Neural cell (in vitro differentiated cells): Measurements from ENCODE around the gene IL17RD. TPM values are rescaled to one million over a fixed set of nuclear protein-coding genes. Genes with fewer than 3 reads are reported as not detected.

Source experiments
- H2AFZ ChIP-seq: fragments of 200-600, 300-800 bp; sonication (generic), shearing (Covaris generic); 2 replicates; pipeline ENCODE4 v1.6.0; 2014; ENCODE audit warnings: low read depth, mild to moderate bottlenecking, antibody characterized with exemption, low read length, moderate library complexity
- H3F3A ChIP-seq: fragments of 200-600 bp; shearing (Covaris generic); 2 replicates; pipeline ENCODE4 v1.6.1; 2016; ENCODE audit warnings: mild to moderate bottlenecking, moderate library complexity, mixed read lengths, antibody characterized with exemption, low read length; ENCODE audit not compliant: insufficient read depth, poor library complexity, severe bottlenecking
- H3K27ac ChIP-seq: fragments of 200-600, 300-800 bp; sonication (generic), shearing (Covaris generic); 2 replicates; pipeline ENCODE4 v1.5.1; 2014; ENCODE audit warnings: mild to moderate bottlenecking, low read length, moderate library complexity
- H3K27me3 ChIP-seq: fragments of 300-800, 200-600 bp; sonication (generic), shearing (Covaris generic); 2 replicates; pipeline ENCODE4 v1.6.0; 2014; ENCODE audit warnings: mild to moderate bottlenecking, low read depth, low read length, moderate library complexity; ENCODE audit not compliant: insufficient read depth
- H3K36me3 ChIP-seq: fragments of 300-800, 200-600 bp; sonication (generic), shearing (Covaris generic); 2 replicates; pipeline ENCODE4 v1.5.1; 2014; ENCODE audit warnings: mild to moderate bottlenecking, antibody characterized with exemption, low read length, moderate library complexity; ENCODE audit not compliant: insufficient read depth
- H3K4me2 ChIP-seq: fragments of 300-800, 200-600 bp; sonication (generic), shearing (Covaris generic); 2 replicates; pipeline ENCODE4 v1.6.0; 2014; ENCODE audit warnings: mild to moderate bottlenecking, low read length
- H3K4me3 ChIP-seq: fragments of 300-800, 200-600 bp; sonication (generic), shearing (Covaris generic); 2 replicates; pipeline ENCODE4 v1.5.1; 2014; ENCODE audit warnings: mild to moderate bottlenecking, low read length, moderate library complexity
- H3K79me2 ChIP-seq: fragments of 200-600 bp; shearing (Covaris generic); replicated peaks from 2 replicates; pipeline ENCODE4 v1.6.0; 2014; ENCODE audit warnings: mild to moderate bottlenecking, low read length, moderate library complexity; ENCODE audit not compliant: insufficient read depth
- H3K9ac ChIP-seq: fragments of 300-800, 200-600 bp; sonication (generic), shearing (Covaris generic); 2 replicates; pipeline ENCODE4 v1.6.1; 2016; ENCODE audit warnings: mild to moderate bottlenecking, low read length, mixed read lengths
- H3K9me2 ChIP-seq: fragments of 200-600 bp; shearing (Covaris generic); 2 replicates; pipeline ENCODE4 v1.6.1; 2016; ENCODE audit warnings: mild to moderate bottlenecking, low read length, mixed read lengths; ENCODE audit not compliant: insufficient read depth
- H3K9me3 ChIP-seq: fragments of 200-600, 300-800 bp; sonication (generic), shearing (Covaris generic); 2 replicates; pipeline ENCODE4 v1.6.1; 2016; ENCODE audit warnings: mild to moderate bottlenecking, mixed run types, low read length, moderate library complexity, mixed read lengths
- H4K20me1 ChIP-seq: fragments of 200-600 bp; shearing (Covaris generic); 2 replicates; pipeline ENCODE4 v1.6.1; 2016; ENCODE audit warnings: mild to moderate bottlenecking, mixed run types; ENCODE audit not compliant: insufficient read depth
- CTCF ChIP-seq: fragments of 450-650 bp; IDR thresholded peaks from 2 replicates; pipeline ENCODE4 v1.5.1; 2014; ENCODE audit warnings: antibody characterized with exemption, mild to moderate bottlenecking, moderate library complexity; ENCODE audit not compliant: poor library complexity, severe bottlenecking
- EP300 ChIP-seq: fragments of 450-650 bp; conservative IDR thresholded peaks from 2 replicates; pipeline ENCODE4 v1.6.1; 2014; ENCODE audit warnings: antibody characterized with exemption, mild to moderate bottlenecking, moderate library complexity; ENCODE audit not compliant: poor library complexity, severe bottlenecking
- EZH2 ChIP-seq: fragments of 200-600, 300-800 bp; shearing (Covaris generic), sonication (generic); IDR thresholded peaks from 2 replicates; pipeline ENCODE4 v1.6.1; 2014; ENCODE audit warnings: antibody characterized with exemption, low read length, borderline replicate concordance, mild to moderate bottlenecking; ENCODE audit not compliant: insufficient read depth, poor library complexity, severe bottlenecking
- MXI1 ChIP-seq: fragments of 450-650 bp; conservative IDR thresholded peaks from 2 replicates; pipeline ENCODE4 v1.6.1; 2014; ENCODE audit warnings: antibody characterized with exemption, mild to moderate bottlenecking; ENCODE audit not compliant: poor library complexity, severe bottlenecking
- POLR2AphosphoS5 ChIP-seq: IDR thresholded peaks from 2 replicates; pipeline ENCODE4 v1.6.1; 2012
- RAD21 ChIP-seq: fragments of 450-650 bp; conservative IDR thresholded peaks from 2 replicates; pipeline ENCODE4 v1.6.1; 2014; ENCODE audit warnings: antibody characterized with exemption, mild to moderate bottlenecking, moderate library complexity
- REST ChIP-seq: IDR thresholded peaks from 2 replicates; pipeline ENCODE4 v1.6.1; 2012; ENCODE audit warnings: borderline replicate concordance
- SMC3 ChIP-seq: fragments of 450-650 bp; conservative IDR thresholded peaks from 2 replicates; pipeline ENCODE4 v1.6.1; 2014; ENCODE audit warnings: antibody characterized with exemption, mild to moderate bottlenecking, moderate library complexity; ENCODE audit not compliant: poor library complexity
- TAF1 ChIP-seq: IDR thresholded peaks from 2 replicates; pipeline ENCODE4 v1.6.1; 2012; ENCODE audit warnings: low read depth
- polyA plus RNA-seq: library from polyadenylated mRNA; depleted of rRNA; stranded (reverse); fragments of >200 nt; gene quantifications from 2 replicates; pipeline ENCODE4 v1.2.3, GENCODE V29; 2014

The IL17RD gene
- polyA plus RNA-seq, 1 donor from 2014 or later, result 14.8 TPM

- no peak overlapping the region for H3K27ac ChIP-seq
- no peak overlapping the region for H3K4me3 ChIP-seq
- no peaks in the 10 kb centered on the region for H3K9me3 ChIP-seq
- peaks cover 21% of the 10 kb centered on the region for H3K79me2 ChIP-seq
- H3K9ac ChIP-seq, result no peak overlapping the region
- no peaks in the 10 kb centered on the region for H4K20me1 ChIP-seq
- no peaks in the 10 kb centered on the region for H3K27me3 ChIP-seq
- H2AFZ ChIP-seq, result no peak overlapping the region
- H3F3A ChIP-seq, result no peaks in the 10 kb centered on the region
- TF ChIP-seq SMC3 (no peak), REST (no peak), CTCF (no peak), RAD21 (no peak), POLR2AphosphoS5 (no peak), EZH2 (no peak), EP300 (no peak), TAF1 (no peak), MXI1 (no peak)
- no peaks in the 10 kb centered on the region for H3K9me2 ChIP-seq
- no peaks in the 10 kb centered on the region for H3K36me3 ChIP-seq
- H3K4me2 ChIP-seq, result no peak overlapping the region
Observed at GRCh38 chr3:57127891-57128518, 37.1 kb downstream of the IL17RD start.

GRCh38 chr3:57126244-57126643 lies 38.9 kb downstream of the IL17RD start:
- Histone ChIP-seq H4K20me1 (no peaks in the 10 kb centered on the region), H3K79me2 (peaks cover 26% of the 10 kb centered on the region), H2AFZ (no peak overlapping the region), H3K9ac (no peak overlapping the region), H3K4me3 (no peak overlapping the region), H3K36me3 (no peaks in the 10 kb centered on the region), H3K4me2 (no peak overlapping the region), H3K27me3 (no peaks in the 10 kb centered on the region), H3F3A (no peaks in the 10 kb centered on the region), H3K27ac (no peak overlapping the region), H3K9me2 (no peaks in the 10 kb centered on the region), H3K9me3 (no peaks in the 10 kb centered on the region)
- TF ChIP-seq EP300, result no peak
- TF ChIP-seq SMC3, result no peak
- TF ChIP-seq MXI1, result no peak
- no peak for TF ChIP-seq TAF1
- no peak for TF ChIP-seq RAD21
- TF ChIP-seq REST, result no peak
